ENCODE results near the gene GAS2L1. TPM values are rescaled to one million over a fixed set of nuclear protein-coding genes. Genes with fewer than 3 reads are reported as not detected.

GAS2L1 gene
- total and polyA plus RNA-seq, 2 donors from 2014 or later: 24.2 to 27.2 TPM

DNA sequence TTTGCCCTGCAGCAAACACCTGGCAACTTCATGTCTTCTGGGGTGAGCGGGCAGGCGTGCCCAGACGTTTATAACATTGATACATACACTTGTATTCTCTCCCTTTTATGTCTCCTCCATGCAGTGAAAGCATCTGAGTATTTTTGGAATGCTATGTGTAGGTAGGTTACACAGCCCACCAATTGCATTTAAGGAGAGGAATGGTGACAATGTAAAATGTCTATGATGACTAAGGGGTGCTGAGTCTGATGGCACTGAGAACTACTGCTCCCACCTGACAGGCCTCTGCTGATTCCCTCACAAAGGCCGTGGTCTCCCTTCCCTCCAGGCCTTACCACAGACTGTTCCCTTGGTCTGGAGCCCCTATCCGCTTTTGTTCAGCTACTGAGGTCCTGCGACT is 31.9 kb downstream of the GAS2L1 start:
- Histone ChIP-seq H3K4me1 (ENCODE audit: control insufficient read depth in 2 of 3, insufficient read depth in 2 of 3, low read depth in 1 of 3, low read length in 3 of 3) (no peaks in the 10 kb centered on the region), H3K9ac (ENCODE audit: low read length in 3 of 3) (no peak overlapping the region), H3K36me3 (ENCODE audit: control insufficient read depth in 2 of 3, insufficient read depth in 3 of 3, low read length in 3 of 3) (peaks cover 0 to 62% (median 40%) of the 10 kb centered on the region in 3 donors), H3K27me3 (ENCODE audit: control insufficient read depth, insufficient read depth, low read length) (no peaks in the 10 kb centered on the region), H3K9me3 (ENCODE audit: control insufficient read depth in 2 of 3, insufficient read depth in 1 of 3, low read length in 3 of 3) (no peaks in the 10 kb centered on the region), H3K4me3 (ENCODE audit: low read length in 3 of 3) (no peak overlapping the region), H3K27ac (ENCODE audit: low read depth in 2 of 2, low read length in 2 of 2) (no peak overlapping the region)
- intact Hi-C loops (cut with DNase I): no loop called here
- DNase-seq (no peak), FAIRE-seq (no peak)
- TF ChIP-seq, protein P1, sequence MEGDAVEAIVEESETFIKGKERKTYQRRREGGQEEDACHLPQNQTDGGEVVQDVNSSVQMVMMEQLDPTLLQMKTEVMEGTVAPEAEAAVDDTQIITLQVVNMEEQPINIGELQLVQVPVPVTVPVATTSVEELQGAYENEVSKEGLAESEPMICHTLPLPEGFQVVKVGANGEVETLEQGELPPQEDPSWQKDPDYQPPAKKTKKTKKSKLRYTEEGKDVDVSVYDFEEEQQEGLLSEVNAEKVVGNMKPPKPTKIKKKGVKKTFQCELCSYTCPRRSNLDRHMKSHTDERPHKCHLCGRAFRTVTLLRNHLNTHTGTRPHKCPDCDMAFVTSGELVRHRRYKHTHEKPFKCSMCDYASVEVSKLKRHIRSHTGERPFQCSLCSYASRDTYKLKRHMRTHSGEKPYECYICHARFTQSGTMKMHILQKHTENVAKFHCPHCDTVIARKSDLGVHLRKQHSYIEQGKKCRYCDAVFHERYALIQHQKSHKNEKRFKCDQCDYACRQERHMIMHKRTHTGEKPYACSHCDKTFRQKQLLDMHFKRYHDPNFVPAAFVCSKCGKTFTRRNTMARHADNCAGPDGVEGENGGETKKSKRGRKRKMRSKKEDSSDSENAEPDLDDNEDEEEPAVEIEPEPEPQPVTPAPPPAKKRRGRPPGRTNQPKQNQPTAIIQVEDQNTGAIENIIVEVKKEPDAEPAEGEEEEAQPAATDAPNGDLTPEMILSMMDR (IDR thresholded peaks at IDR 0.05; ENCODE audit: borderline replicate concordance, extremely low read depth, insufficient read depth): no peak

DNA sequence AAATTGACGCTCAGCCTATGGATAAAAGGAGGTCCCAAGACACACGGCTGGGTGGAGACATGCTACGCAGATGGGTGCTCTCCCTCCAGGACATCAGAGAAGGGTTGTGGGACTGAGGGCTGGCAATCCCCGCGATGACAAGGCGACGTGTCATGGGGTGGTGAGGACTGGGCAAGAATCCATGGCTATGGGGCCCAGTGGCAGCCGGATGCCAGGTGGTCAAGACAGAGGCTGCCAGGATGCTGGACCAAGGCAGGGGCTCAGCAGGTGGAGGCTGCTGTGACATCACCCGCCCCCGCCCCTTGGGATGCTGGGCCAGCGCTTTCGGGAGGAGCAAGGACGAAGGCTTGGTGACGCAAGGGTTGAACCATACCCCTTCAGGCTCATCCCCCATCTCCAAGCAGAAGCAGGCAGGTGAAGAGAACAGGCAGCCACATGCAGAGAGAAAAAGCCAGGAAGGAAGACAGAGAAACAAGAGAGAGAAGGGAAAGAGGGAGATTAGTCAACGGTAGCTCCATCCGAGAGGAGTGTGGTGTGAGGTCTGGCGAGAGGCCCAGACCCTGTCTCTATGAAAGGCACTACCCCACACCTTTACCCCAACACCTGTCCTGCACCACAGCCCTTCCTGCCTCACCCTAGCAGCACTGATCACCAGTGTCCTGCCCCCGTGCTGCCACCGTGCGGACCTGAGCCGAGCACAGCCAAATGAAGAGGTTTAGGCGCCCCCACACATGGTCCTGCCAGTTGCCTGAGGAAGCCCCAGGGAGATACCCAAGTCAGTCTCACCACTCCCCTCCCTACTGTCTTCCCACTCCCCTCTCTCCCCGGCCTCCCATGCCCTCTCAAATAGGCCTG is 33.2 kb downstream of the GAS2L1 start:
- Histone ChIP-seq H3K4me1 (ENCODE audit: control insufficient read depth in 2 of 3, insufficient read depth in 2 of 3, low read depth in 1 of 3, low read length in 3 of 3) (no peaks in the 10 kb centered on the region), H3K4me3 (ENCODE audit: low read length in 3 of 3) (no peak overlapping the region), H3K27me3 (ENCODE audit: control insufficient read depth, insufficient read depth, low read length) (no peaks in the 10 kb centered on the region), H3K9me3 (ENCODE audit: control insufficient read depth in 2 of 3, insufficient read depth in 1 of 3, low read length in 3 of 3) (no peaks in the 10 kb centered on the region), H3K36me3 (ENCODE audit: control insufficient read depth in 2 of 3, insufficient read depth in 3 of 3, low read length in 3 of 3) (peaks cover 0 to 59% (median 41%) of the 10 kb centered on the region in 3 donors), H3K9ac (ENCODE audit: low read length in 3 of 3) (no peak overlapping the region), H3K27ac (ENCODE audit: low read depth in 2 of 2, low read length in 2 of 2) (no peak overlapping the region)
- intact Hi-C loops (cut with DNase I): no loop called here
- TF ChIP-seq, protein P1 (IDR thresholded peaks at IDR 0.05; ENCODE audit: borderline replicate concordance, extremely low read depth, insufficient read depth): no peak
- FAIRE-seq (no peak), DNase-seq (no peak)

DNA sequence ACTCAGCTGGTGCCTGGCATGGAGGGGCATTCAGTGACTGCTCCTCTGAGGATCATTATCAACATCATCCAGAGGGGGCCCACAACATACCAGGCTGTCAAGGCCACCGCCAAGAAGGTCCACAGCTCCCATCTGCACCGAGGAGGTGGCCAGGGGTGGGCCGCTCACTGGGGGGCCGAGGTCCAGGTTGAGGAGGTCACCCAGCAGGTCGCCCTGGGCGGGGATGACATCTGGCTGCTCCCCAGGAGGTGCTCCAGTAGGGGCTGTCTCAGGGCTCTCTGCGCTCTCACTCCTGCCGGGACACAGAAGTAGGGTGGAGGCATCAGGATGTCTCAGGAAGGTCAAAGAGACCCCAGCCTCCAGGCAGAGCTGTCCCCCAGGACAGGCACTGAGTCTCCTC is 34.1 kb downstream of the GAS2L1 start:
- H3K27me3 ChIP-seq (ENCODE audit: control insufficient read depth, insufficient read depth, low read length): no peaks in the 10 kb centered on the region
- TF ChIP-seq, protein P1 (IDR thresholded peaks at IDR 0.05; ENCODE audit: borderline replicate concordance, extremely low read depth, insufficient read depth): no peak
- no peaks in the 10 kb centered on the region for H3K4me1 ChIP-seq (ENCODE audit: control insufficient read depth in 2 of 3, insufficient read depth in 2 of 3, low read depth in 1 of 3, low read length in 3 of 3)
- H3K9ac ChIP-seq (ENCODE audit: low read length in 3 of 3): no peak overlapping the region
- intact Hi-C loops (cut with DNase I): no loop called here
- peaks cover 0 to 55% (median 41%) of the 10 kb centered on the region in 3 donors for H3K36me3 ChIP-seq (ENCODE audit: control insufficient read depth in 2 of 3, insufficient read depth in 3 of 3, low read length in 3 of 3)
- H3K9me3 ChIP-seq (ENCODE audit: control insufficient read depth in 2 of 3, insufficient read depth in 1 of 3, low read length in 3 of 3): no peaks in the 10 kb centered on the region
- DNase-seq: no peak
- H3K27ac ChIP-seq (ENCODE audit: low read depth in 2 of 2, low read length in 2 of 2): no peak overlapping the region
- no peak overlapping the region for H3K4me3 ChIP-seq (ENCODE audit: low read length in 3 of 3)
- no peak for FAIRE-seq

Measured in kidney (tissue), 14 donors.